Smooth muscle cell (in vitro differentiated cells): Measurements from ENCODE around the gene PKNOX1. TPM values are rescaled to one million over a fixed set of nuclear protein-coding genes. Genes with fewer than 3 reads are reported as not detected.
"Not testable (repeated sequence)": the region's sequence is repeated elsewhere in the genome, so short reads cannot be mapped to it uniquely, and the experiment has no call there.

Experiments used
- DNase-seq: peaks from one replicate; lab custom pipeline; 2025; ENCODE audit not compliant: unreplicated experiment; lab: John Stamatoyannopoulos, UW
- H2AFZ ChIP-seq: fragments of 200-600 bp; sonication (generic); 2 replicates; pipeline ENCODE4 v1.6.0; 2016; ENCODE audit warnings: antibody characterized with exemption, low read depth, mild to moderate bottlenecking
- H3F3A ChIP-seq: fragments of 200-600 bp; sonication (generic); 2 replicates; pipeline ENCODE4 v1.6.0; 2017; ENCODE audit warnings: antibody characterized with exemption, low read depth
- H3K27ac ChIP-seq: fragments of 200-600 bp; sonication (generic); 2 replicates; pipeline ENCODE4 v1.5.1; 2016; ENCODE audit warnings: low read depth, mild to moderate bottlenecking
- H3K27me3 ChIP-seq: fragments of 200-600 bp; sonication (generic); 2 replicates; pipeline ENCODE4 v1.6.1; 2016; ENCODE audit warnings: low read depth, mild to moderate bottlenecking
- H3K36me3 ChIP-seq: fragments of 200-600 bp; sonication (generic); 2 replicates; pipeline ENCODE4 v1.5.1; 2016; ENCODE audit warnings: low read depth
- H3K4me1 ChIP-seq: fragments of 200-600 bp; sonication (generic); 2 replicates; pipeline ENCODE4 v1.5.1; 2016; ENCODE audit warnings: low read depth
- H3K4me2 ChIP-seq: fragments of 200-600 bp; sonication (generic); 2 replicates; pipeline ENCODE4 v1.6.0; 2016; ENCODE audit warnings: mild to moderate bottlenecking
- H3K4me3 ChIP-seq: fragments of 200-600 bp; sonication (generic); 2 replicates; pipeline ENCODE4 v1.5.1; 2016; ENCODE audit warnings: mild to moderate bottlenecking
- H3K79me2 ChIP-seq: fragments of 200-600 bp; sonication (generic); 2 replicates; pipeline ENCODE4 v1.6.0; 2016; ENCODE audit warnings: low read depth, mild to moderate bottlenecking
- H3K9ac ChIP-seq: fragments of 200-600 bp; sonication (generic); 2 replicates; pipeline ENCODE4 v1.6.0; 2016; ENCODE audit warnings: low read depth
- H3K9me3 ChIP-seq: fragments of 200-600 bp; sonication (generic); replicated peaks from 2 replicates; pipeline ENCODE4 v1.5.1; 2016; ENCODE audit warnings: low read depth
- H4K20me1 ChIP-seq: fragments of 200-600 bp; sonication (generic); 2 replicates; pipeline ENCODE4 v1.6.0; 2016; ENCODE audit warnings: low read depth
- CTCF ChIP-seq: fragments of 200-600 bp; sonication (generic); IDR thresholded peaks from 2 replicates; pipeline ENCODE4 v1.5.1; 2017; ENCODE audit warnings: borderline replicate concordance, mild to moderate bottlenecking, antibody characterized with exemption; ENCODE audit not compliant: insufficient read depth, poor library complexity, severe bottlenecking
- WGBS: methylation state at CpG from one replicate; pipeline ENCODE4 v1.1.7; 2016; ENCODE audit warnings: low lambda C conversion rate; 5-methylcytosine and 5-hydroxymethylcytosine counted together
- polyA plus RNA-seq: library from polyadenylated mRNA; unstranded; fragments of >200 nt; fragmentation: Nextera tagmentation; extraction: Ambion mirVana; gene quantifications from 2 replicates; pipeline ENCODE4 v1.2.1, GENCODE V29; 2016
- total RNA-seq: library from RNA; depleted of rRNA; stranded (reverse); fragments of >200 nt; gene quantifications from 2 replicates; pipeline ENCODE4 v1.2.3, GENCODE V29; 2014

Gene PKNOX1
- total and polyA plus RNA-seq, 2 experiments from 2014 or later, result 20.4 to 28.5 TPM

- Histone ChIP-seq H3K4me2 (no peak overlapping the region), H3K36me3 (no peaks in the 10 kb centered on the region), H3K27ac (no peak overlapping the region), H3K79me2 (no peaks in the 10 kb centered on the region), H3F3A (no peaks in the 10 kb centered on the region), H3K9ac (no peak overlapping the region), H3K4me1 (no peaks in the 10 kb centered on the region), H3K9me3 (no peaks in the 10 kb centered on the region), H4K20me1 (no peaks in the 10 kb centered on the region), H3K27me3 (no peaks in the 10 kb centered on the region), H2AFZ (no peak overlapping the region), H3K4me3 (no peak overlapping the region)
- 95% methylated on average over 9 of the region's 9 CpGs for WGBS
- TF ChIP-seq CTCF, result no peak
- no peak for DNase-seq
Observed at GRCh38 chr21:42964086-42964485, 10.3 kb upstream of the PKNOX1 start.

- no peak overlapping the region for H3K4me2 ChIP-seq
- H3K4me1 ChIP-seq, result no peaks in the 10 kb centered on the region
- no peaks in the 10 kb centered on the region for H4K20me1 ChIP-seq
- no peaks in the 10 kb centered on the region for H3K79me2 ChIP-seq
- DNase-seq, result no peak
- no peaks in the 10 kb centered on the region for H3K9me3 ChIP-seq
- TF ChIP-seq CTCF, result no peak
- no peaks in the 10 kb centered on the region for H3K36me3 ChIP-seq
- WGBS, result 91% methylated on average over 13 of the region's 13 CpGs
- H3K9ac ChIP-seq, result no peak overlapping the region
- H3K27ac ChIP-seq, result no peak overlapping the region
- H3K4me3 ChIP-seq, result no peak overlapping the region
- H2AFZ ChIP-seq, result no peak overlapping the region
- H3F3A ChIP-seq, result no peaks in the 10 kb centered on the region
- H3K27me3 ChIP-seq, result no peaks in the 10 kb centered on the region
Observed at GRCh38 chr21:42964546-42965210, 9.7 kb upstream of the PKNOX1 start.

GRCh38 chr21:42965211-42965560 lies 9.2 kb upstream of the PKNOX1 start:
- no peaks in the 10 kb centered on the region for H3K9me3 ChIP-seq
- no peak for TF ChIP-seq CTCF
- no peaks in the 10 kb centered on the region for H3K4me1 ChIP-seq
- H3K4me2 ChIP-seq, result no peak overlapping the region
- no peak overlapping the region for H3K9ac ChIP-seq
- H3K36me3 ChIP-seq, result no peaks in the 10 kb centered on the region
- no peaks in the 10 kb centered on the region for H3K27me3 ChIP-seq
- H2AFZ ChIP-seq, result no peak overlapping the region
- no peaks in the 10 kb centered on the region for H4K20me1 ChIP-seq
- no peak overlapping the region for H3K27ac ChIP-seq
- 64% methylated on average over 3 of the region's 3 CpGs for WGBS
- H3K4me3 ChIP-seq, result no peak overlapping the region
- H3F3A ChIP-seq, result no peaks in the 10 kb centered on the region
- H3K79me2 ChIP-seq, result no peaks in the 10 kb centered on the region
- DNase-seq, result no peak

GRCh38 chr21:42967616-42968015 lies 6.7 kb upstream of the PKNOX1 start:
- H3K4me2 ChIP-seq, H3K79me2 ChIP-seq, H3K9ac ChIP-seq, H2AFZ ChIP-seq, H3K4me3 ChIP-seq, H3K36me3 ChIP-seq, H3K27me3 ChIP-seq, H4K20me1 ChIP-seq, DNase-seq, H3K4me1 ChIP-seq, H3K27ac ChIP-seq, H3F3A ChIP-seq, H3K9me3 ChIP-seq: not testable (repeated sequence)
- 97% methylated on average over 9 of the region's 9 CpGs for WGBS
